Activated CD4-positive, alpha-beta T cell treated with anti-CD3 and anti-CD28 coated beads, Interleukin-2, amount 10 ng/mL, durations not matched to agents 7 days and 5 days (primary cell): ENCODE measurements around the gene UBE2J2. TPM values are rescaled to one million over a fixed set of nuclear protein-coding genes. Genes with fewer than 3 reads are reported as not detected.

Source experiments
- CTCF ChIA-PET: fragments of 350-600 bp; sonication (Branson Sonifier 250); formaldehyde crosslinking; loops from one replicate; lab custom pipeline; 2021; ENCODE audit warnings: antibody characterized with exemption; lab: Charles Lee
- POLR2A ChIA-PET: fragments of 350-600 bp; sonication (Branson Sonifier 250); formaldehyde crosslinking; loops from one replicate; lab custom pipeline; 2021; ENCODE audit warnings: antibody characterized with exemption; lab: Charles Lee
- DNase-seq: peaks from one replicate; pipeline ENCODE4 v3.0.0-alpha.2; 2020
- H3K27ac Mint-ChIP-seq: one replicate; pipeline ENCODE4 v1.8.0; 2021; ENCODE audit warnings: mild to moderate bottlenecking, moderate library complexity, mixed read lengths
- H3K27me3 Mint-ChIP-seq: one replicate; pipeline ENCODE4 v1.8.0; 2021; ENCODE audit warnings: mixed read lengths
- H3K36me3 Mint-ChIP-seq: one replicate; pipeline ENCODE4 v1.8.0; 2021; ENCODE audit warnings: low read depth, mixed read lengths
- H3K4me1 Mint-ChIP-seq: one replicate; pipeline ENCODE4 v1.8.0; 2021; ENCODE audit warnings: mixed read lengths
- H3K4me3 Mint-ChIP-seq: one replicate; pipeline ENCODE4 v1.8.0; 2021; ENCODE audit warnings: mild to moderate bottlenecking, moderate library complexity, mixed read lengths
- H3K9me3 Mint-ChIP-seq: one replicate; pipeline ENCODE4 v1.8.0; 2021; ENCODE audit warnings: mixed read lengths
- total RNA-seq, 2 experiments: library from RNA; stranded (reverse); gene quantifications; one replicate each; pipeline ENCODE4 v1.2.3, GENCODE V29; 2021

UBE2J2 gene
- total RNA-seq, 2 experiments from 2014 or later = 63.4 to 63.7 TPM

DNA sequence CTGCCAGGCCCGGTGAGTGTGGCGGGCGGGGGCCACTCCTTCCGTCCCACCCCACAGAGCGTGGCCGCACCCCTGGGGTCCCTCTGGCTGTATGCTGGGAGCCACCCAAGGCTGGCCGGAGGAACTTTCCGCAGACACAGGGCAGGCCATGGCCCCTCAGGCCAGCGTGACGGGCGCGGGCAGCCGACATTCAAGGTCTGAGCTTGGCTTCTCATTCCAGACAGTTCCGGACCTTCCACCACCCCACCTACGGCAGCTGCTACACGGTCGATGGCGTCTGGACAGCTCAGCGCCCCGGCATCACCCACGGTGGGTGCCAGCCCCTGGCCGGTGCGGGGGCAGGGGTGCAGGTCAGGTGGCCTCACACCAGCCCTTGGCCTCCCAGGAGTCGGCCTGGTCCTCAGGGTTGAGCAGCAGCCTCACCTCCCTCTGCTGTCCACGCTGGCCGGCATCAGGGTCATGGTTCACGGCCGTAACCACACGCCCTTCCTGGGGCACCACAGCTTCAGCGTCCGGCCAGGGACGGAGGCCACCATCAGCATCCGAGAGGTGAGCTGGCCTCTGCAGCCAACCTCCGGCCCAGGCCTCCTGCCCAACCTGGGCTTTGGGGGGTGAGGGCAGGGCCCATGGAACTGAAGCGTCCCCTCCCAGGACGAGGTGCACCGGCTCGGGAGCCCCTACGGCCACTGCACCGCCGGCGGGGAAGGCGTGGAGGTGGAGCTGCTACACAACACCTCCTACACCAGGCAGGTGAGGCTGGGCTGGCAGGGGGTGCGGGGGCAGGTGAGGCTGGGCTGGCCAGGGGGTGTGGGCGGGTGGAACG, 13.8 kb upstream of the UBE2J2 start:
- DNase-seq = no peak
- Mint-ChIP-seq H3K4me1 (no peaks in the 10 kb centered on the region), H3K4me3 (no peak overlapping the region), H3K27ac (no peak overlapping the region), H3K36me3 (no peaks in the 10 kb centered on the region), H3K27me3 (no peaks in the 10 kb centered on the region), H3K9me3 (no peaks in the 10 kb centered on the region)
- POLR2A ChIA-PET = no interaction called here
- CTCF ChIA-PET = interaction anchor here (0.6 to 1.8 kb wide), 3 partner anchors 165 to 1116 kb away, joined by 3 to 6 read pairs (median 5); no protein-coding TSS in a partner anchor

DNA sequence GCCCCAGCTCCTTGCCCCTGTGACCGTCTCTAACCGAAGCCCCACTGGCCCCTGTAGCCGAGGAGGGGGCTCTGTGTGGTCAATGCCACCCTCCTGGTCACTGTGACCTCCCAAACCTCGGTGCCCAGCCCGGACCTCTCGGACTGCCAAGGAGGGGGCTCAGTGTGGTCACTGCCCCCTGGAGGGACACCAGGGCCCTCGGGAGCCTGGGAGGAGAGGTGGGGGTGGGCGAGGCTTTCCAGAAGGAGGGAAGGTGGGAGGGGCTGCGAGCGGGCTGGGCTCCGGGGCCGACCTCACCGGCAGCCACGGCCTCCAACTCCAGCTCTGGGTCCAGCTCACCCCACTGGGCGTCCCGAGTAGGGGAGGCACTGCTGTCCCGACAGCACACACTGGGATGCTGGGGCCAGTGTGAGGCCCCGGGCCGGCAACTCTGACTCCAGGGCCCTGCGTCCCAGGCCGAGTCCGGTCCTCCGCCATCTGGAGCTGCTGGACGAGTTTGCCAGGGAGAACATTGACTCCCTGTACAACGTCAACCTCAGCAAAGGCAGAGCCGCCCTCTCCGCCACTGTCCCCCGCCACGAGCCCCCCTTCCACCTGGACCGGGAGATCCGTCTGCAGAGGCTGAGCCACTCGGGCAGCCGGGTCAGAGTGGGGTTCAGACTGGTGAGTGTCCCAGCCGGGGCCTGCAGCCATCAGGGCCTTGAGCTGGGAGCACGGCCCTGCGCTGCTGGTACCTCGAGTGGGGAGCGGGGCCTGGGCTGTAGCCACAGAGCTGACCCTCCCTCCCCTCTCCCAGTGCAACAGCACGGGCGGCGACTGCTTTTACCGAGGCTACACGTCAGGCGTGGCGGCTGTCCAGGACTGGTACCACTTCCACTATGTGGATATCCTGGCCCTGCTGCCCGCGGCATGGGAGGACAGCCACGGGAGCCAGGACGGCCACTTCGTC, 12.9 kb upstream of the UBE2J2 start:
- H3K4me1 Mint-ChIP-seq = no peaks in the 10 kb centered on the region

DNA sequence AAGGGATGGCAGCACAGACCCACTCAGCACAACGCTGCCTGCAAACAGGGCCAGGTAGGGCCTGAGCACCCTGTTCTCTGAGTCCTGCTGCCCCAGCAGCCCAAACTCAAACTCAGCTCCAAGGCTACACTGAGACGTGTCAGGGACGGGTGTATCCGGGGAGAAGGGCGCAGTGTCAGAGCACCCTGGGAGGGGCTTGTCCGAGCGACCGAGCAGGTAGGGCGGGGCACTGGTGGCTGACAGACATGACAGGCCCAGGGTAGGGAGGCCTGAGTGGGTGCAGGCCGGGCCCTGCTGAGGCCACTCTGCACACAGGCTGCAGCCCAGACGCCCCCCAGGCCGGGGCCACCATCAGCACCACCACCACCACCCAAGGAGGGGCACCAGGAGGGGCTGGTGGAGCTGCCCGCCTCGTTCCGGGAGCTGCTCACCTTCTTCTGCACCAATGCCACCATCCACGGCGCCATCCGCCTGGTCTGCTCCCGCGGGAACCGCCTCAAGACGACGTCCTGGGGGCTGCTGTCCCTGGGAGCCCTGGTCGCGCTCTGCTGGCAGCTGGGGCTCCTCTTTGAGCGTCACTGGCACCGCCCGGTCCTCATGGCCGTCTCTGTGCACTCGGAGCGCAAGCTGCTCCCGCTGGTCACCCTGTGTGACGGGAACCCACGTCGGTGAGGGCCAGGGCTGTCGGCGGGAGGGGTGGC, 12.1 kb upstream of the UBE2J2 start:
- CTCF ChIA-PET = interaction anchor here (0.7 to 1.4 kb wide), 4 partner anchors 46 to 227 kb away, joined by 3 to 4 read pairs (median 3); no protein-coding TSS in a partner anchor

More for the DNA sequence above, 12.9 kb upstream of the UBE2J2 start:
- ChIA-PET POLR2A (no interaction called here), CTCF (interaction anchor here (0.6 to 1.8 kb wide), 4 partner anchors 164 to 1117 kb away, joined by 3 to 6 read pairs (median 4); no protein-coding TSS in a partner anchor)
- no peaks in the 10 kb centered on the region for H3K27me3 Mint-ChIP-seq
- no peak for DNase-seq
- H3K4me3 Mint-ChIP-seq = no peak overlapping the region
- no peaks in the 10 kb centered on the region for H3K36me3 Mint-ChIP-seq
- H3K27ac Mint-ChIP-seq = no peak overlapping the region
- H3K9me3 Mint-ChIP-seq = no peaks in the 10 kb centered on the region

DNA sequence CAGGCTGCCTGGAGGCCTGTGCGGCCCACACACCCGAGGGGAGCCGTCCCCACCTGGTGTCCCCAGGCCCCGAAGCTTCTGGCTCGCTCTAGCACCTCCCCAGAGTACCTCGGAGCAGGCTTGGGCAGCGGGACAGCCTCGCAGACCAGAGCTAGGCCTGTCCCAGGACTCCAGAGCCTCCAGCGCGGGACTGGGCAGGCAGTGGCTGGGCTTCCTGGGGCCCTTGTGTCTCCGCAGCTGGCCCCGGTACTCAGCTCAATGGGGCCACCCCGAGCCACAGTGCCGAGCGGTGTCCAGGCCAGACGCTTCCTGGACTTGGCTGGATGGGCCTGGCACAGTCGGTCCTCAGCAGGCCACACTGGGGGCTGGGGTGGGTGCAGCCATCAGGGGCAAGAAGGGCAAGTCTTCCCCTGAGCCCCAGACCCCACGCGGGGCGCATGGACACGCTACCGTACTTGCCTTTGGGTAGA, 11.5 kb upstream of the UBE2J2 start:
- no peak for DNase-seq
- Mint-ChIP-seq H3K4me1 (no peaks in the 10 kb centered on the region), H3K27ac (no peak overlapping the region), H3K9me3 (no peaks in the 10 kb centered on the region), H3K36me3 (no peaks in the 10 kb centered on the region), H3K27me3 (no peaks in the 10 kb centered on the region), H3K4me3 (no peak overlapping the region)
- ChIA-PET POLR2A (no interaction called here), CTCF (interaction anchor here (0.7 to 1.4 kb wide), 4 partner anchors 45 to 226 kb away, joined by 3 to 4 read pairs (median 3); no protein-coding TSS in a partner anchor)

More for the DNA sequence above, 12.1 kb upstream of the UBE2J2 start:
- no peaks in the 10 kb centered on the region for H3K4me1 Mint-ChIP-seq
- no peak for DNase-seq
- no peaks in the 10 kb centered on the region for H3K36me3 Mint-ChIP-seq
- H3K9me3 Mint-ChIP-seq = no peaks in the 10 kb centered on the region
- POLR2A ChIA-PET = no interaction called here
- H3K4me3 Mint-ChIP-seq = no peak overlapping the region
- no peak overlapping the region for H3K27ac Mint-ChIP-seq
- H3K27me3 Mint-ChIP-seq = no peaks in the 10 kb centered on the region

DNA sequence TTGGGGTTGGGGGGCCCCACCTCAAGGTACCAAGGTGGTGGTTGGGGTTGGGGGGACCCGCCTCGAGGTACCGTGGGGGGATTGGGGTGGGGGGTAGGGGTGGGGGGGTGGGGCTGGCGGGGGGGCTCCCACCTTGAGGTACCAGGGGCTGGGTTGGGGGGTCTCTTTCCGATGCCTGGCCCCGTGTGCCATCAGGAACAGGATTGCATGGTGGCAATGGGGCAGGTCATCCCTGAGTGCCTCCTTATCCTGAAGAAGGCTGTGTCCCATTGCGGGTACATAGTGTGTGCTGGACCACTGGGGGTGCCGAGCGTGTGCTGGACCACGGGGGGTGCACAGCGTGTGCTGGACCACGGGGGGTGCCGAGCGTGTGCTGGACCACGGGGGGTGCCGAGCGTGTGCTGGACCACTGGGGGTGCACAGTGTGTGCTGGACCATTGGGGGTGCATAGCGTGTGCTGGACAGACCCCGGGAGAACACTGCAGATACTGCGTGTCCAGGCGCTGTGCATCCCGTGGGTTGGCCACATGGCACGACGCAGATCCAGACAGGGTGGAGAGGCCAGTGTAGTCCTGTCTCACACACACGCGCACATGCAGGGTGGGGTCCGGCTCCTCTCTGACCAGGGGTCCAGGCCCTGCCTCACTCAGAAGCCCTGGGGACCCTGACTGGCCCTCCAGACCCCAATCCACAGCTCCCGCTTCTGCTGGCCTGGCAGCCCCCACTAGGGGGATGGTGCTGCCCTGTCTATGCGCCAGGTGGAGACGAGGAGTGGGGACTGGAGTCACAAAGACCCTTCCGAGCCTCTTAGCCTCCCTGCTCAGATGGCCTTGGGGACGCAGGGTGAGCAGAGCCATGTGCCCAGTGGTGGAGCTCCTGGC, 10.8 kb upstream of the UBE2J2 start:
- H3K4me1 Mint-ChIP-seq = no peaks in the 10 kb centered on the region
- H3K36me3 Mint-ChIP-seq = no peaks in the 10 kb centered on the region
- POLR2A ChIA-PET = no interaction called here
- no peak overlapping the region for H3K27ac Mint-ChIP-seq
- H3K9me3 Mint-ChIP-seq = no peaks in the 10 kb centered on the region
- H3K27me3 Mint-ChIP-seq = no peaks in the 10 kb centered on the region
- CTCF ChIA-PET = interaction anchor here (1.4 kb wide), 1 partner anchor 161 kb away, joined by 3 read pairs; no protein-coding TSS in a partner anchor
- H3K4me3 Mint-ChIP-seq = no peak overlapping the region
- no peak for DNase-seq

DNA sequence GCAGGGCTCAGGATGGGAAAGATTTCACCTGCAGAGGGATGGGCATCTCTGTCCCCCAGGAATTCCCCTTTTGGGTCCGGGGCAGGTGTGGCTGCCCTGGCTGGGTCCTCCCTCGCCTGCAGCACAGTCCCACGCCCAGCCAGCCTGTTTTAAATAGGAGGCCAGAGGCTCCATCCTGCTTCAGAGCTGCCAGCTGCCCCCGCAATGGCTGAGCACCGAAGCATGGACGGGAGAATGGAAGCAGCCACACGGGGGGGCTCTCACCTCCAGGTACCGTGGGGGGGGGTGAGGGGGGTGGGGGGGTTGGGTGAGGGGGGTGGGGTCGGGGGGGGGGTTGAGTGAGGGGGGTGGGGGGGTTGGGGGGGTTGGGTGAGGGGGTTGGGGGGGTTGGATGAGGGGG, 10.2 kb upstream of the UBE2J2 start:
- POLR2A ChIA-PET = no interaction called here
- CTCF ChIA-PET = no interaction called here
- Mint-ChIP-seq H3K9me3 (no peaks in the 10 kb centered on the region), H3K27ac (no peak overlapping the region), H3K27me3 (no peaks in the 10 kb centered on the region), H3K4me1 (no peaks in the 10 kb centered on the region), H3K4me3 (no peak overlapping the region), H3K36me3 (no peaks in the 10 kb centered on the region)
- no peak for DNase-seq

DNA sequence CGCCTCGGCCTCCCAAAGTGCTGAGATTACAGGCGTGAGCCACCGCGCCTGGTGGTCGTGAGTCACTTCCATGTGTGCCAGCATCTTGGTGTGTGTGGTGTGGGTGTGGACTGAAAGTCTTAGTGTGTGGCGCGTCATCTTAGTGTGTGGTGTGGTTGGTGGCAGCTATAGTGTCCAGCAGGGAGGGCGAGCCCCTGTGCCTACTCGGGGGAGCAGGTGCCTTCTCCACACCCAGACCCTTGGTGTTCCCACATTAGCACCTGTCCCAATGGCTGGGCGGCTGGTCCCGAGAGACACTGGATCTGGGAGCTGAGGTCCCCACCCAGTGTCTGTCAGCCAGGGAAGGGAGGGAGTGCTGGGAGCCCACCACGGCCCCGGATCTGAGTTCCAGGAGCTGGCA, 9.3 kb upstream of the UBE2J2 start:
- Mint-ChIP-seq H3K9me3 (no peaks in the 10 kb centered on the region), H3K4me3 (no peak overlapping the region), H3K27ac (no peak overlapping the region), H3K36me3 (no peaks in the 10 kb centered on the region), H3K27me3 (no peaks in the 10 kb centered on the region), H3K4me1 (no peaks in the 10 kb centered on the region)
- no peak for DNase-seq
- POLR2A ChIA-PET = no interaction called here
- CTCF ChIA-PET = interaction anchor here (0.5 to 2.5 kb wide), 3 partner anchors 9 to 658 kb away, joined by 3 to 6 read pairs (median 4); partner anchors contain the start of gene UBE2J2

DNA sequence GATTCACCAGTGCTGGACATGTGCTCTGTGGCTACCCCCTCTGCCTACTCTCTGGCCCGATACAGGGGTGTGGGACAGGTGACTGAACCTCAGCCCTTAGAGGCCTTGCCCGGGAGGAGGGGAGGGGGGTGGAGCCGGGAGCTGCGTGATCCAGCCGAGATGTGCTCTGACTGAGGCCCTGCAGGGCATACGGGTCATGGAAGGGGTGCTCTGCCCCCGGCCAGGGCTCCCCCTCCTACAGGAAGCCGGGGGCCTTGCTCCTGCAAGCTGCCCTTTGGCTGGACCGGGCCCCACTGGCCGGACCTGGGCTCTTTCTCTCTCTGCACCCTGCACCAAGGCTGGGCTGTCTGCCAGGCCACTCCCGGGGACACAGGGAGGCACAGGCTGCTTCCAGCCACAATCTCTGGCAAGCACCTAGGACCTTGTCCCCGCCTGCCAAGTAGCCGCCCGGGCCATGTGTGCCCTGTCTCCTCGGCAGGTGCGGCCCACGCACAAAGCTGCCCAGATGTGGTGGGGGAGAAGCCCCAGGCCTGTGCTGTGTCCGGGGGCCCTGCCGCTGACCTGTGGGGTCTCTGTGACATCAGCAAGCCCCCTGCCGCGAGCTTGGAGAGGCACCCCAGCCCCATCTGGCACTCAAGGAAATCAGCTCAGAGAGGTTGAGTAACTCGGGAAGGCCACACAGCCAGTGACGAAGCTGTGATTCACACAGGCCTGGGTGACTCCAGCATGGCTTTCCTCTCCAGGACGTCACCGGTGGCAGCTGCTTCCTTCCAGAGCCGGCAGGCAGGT, 8.1 kb upstream of the UBE2J2 start:
- H3K27me3 Mint-ChIP-seq = no peaks in the 10 kb centered on the region
- no peak overlapping the region for H3K4me3 Mint-ChIP-seq

DNA sequence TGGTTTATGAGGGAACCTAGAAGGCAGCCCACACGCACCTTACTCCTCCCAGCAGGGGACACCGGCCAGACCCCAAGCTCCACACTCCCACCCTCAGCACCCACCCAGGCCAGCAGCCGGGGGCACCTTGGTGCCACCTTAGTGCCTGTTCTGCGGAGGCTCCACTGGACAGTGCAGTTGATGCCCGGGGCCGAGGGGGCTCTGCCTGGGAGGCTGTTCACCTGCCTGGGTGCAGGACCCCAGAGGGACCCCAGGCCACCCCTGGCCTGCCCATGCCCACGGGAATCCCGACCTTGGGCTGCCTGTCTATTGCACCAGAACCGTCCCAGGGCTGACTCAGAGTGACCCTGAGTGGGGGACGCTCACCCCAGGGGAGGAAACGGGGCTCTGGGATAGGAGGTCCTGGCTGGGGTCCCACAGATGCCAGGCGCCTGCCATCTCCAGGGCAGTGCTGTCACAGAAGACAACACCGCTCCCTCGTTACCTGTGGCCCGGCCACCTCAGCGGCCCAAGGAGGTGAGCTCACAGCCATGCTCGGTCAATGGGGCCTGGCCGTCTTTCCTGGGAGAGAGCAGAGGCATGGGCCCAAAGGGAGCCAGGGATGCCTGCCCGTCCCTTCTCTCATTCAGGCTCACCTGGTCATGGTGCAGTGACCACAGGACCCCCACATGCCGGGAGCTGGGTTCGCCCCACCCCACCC, 7.3 kb upstream of the UBE2J2 start:
- POLR2A ChIA-PET = no interaction called here
- H3K4me1 Mint-ChIP-seq = no peaks in the 10 kb centered on the region
- CTCF ChIA-PET = interaction anchor here (1.7 to 2.5 kb wide), 2 partner anchors 11 to 158 kb away, joined by 5 to 6 read pairs; no protein-coding TSS in a partner anchor
- no peak overlapping the region for H3K4me3 Mint-ChIP-seq
- no peaks in the 10 kb centered on the region for H3K36me3 Mint-ChIP-seq
- no peaks in the 10 kb centered on the region for H3K9me3 Mint-ChIP-seq
- no peak overlapping the region for H3K27ac Mint-ChIP-seq
- no peak for DNase-seq
- H3K27me3 Mint-ChIP-seq = no peaks in the 10 kb centered on the region

More for the DNA sequence above, 8.1 kb upstream of the UBE2J2 start:
- H3K9me3 Mint-ChIP-seq = no peaks in the 10 kb centered on the region
- H3K36me3 Mint-ChIP-seq = no peaks in the 10 kb centered on the region
- CTCF ChIA-PET = interaction anchor here (0.6 to 2.5 kb wide), 3 partner anchors 8 to 284 kb away, joined by 3 to 6 read pairs (median 4); partner anchors contain the start of gene UBE2J2
- POLR2A ChIA-PET = no interaction called here
- no peaks in the 10 kb centered on the region for H3K4me1 Mint-ChIP-seq
- no peak for DNase-seq
- no peak overlapping the region for H3K27ac Mint-ChIP-seq

DNA sequence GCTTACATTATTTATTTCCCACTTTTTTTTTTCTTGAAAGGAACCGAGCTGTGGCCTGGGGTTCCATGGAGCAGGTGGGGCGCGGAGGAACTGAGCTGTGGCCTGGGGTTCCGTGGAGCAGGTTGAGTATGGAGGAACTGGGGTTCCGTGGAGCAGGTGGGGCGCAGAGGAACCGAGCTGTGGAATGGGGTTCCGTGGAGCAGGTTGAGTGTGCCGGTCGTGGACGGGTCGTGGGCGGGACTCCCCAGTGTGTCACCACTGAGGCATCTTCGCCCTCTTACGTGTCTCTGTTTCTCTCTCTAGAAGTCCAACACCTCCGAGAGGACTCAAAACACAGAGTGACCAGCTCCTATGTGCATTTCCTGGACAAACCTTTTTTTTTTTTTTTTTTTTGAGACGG, 5.4 kb upstream of the UBE2J2 start:
- ChIA-PET POLR2A (no interaction called here), CTCF (interaction anchor here (1.8 kb wide), 1 partner anchor 12 kb away, joined by 6 read pairs; no protein-coding TSS in a partner anchor)
- Mint-ChIP-seq H3K27me3 (no peaks in the 10 kb centered on the region), H3K4me3 (no peak overlapping the region), H3K36me3 (no peaks in the 10 kb centered on the region), H3K27ac (no peak overlapping the region), H3K4me1 (peaks cover 6% of the 10 kb centered on the region), H3K9me3 (no peaks in the 10 kb centered on the region)
- no peak for DNase-seq
